Measurements from ENCODE around the gene PIK3AP1.

The PIK3AP1 gene

GRCh38 chr10:96720422-96721206 lies at the start of gene PIK3AP1:
Gene PIK3AP1, minus strand, starts transcription at chr10:96720514. Its CDS starts 120 bp downstream, at chr10:96720394.
- DNase-seq (ENCODE audit: low read depth) = peak; percentile 81
- peak within 1 kb of the TSS; percentile 88 for H3K4me3 ChIP-seq (ENCODE audit: low read depth, low read length)
- no peak for TF ChIP-seq CTCF (IDR thresholded peaks at IDR 0.05; ENCODE audit: insufficient read depth, low read depth, low read length, missing control alignments)

GRCh38 chr10:96768136-96768535 lies 47.8 kb upstream of the PIK3AP1 start:
- no peak for DNase-seq (ENCODE audit: low read depth)
- no peak for TF ChIP-seq CTCF (IDR thresholded peaks at IDR 0.05; ENCODE audit: insufficient read depth, low read depth, low read length, missing control alignments)
- H3K4me3 ChIP-seq (ENCODE audit: low read depth, low read length) = no peak overlapping the region

- no peak overlapping the region for H3K4me3 ChIP-seq (ENCODE audit: low read depth, low read length)
- DNase-seq (ENCODE audit: low read depth) = no peak
- TF ChIP-seq CTCF (IDR thresholded peaks at IDR 0.05; ENCODE audit: insufficient read depth, low read depth, low read length, missing control alignments) = no peak
Observed at GRCh38 chr10:96767611-96768010, 47.3 kb upstream of the PIK3AP1 start.

- no peak overlapping the region for H3K4me3 ChIP-seq (ENCODE audit: low read depth, low read length)
- peak; percentile 93 for TF ChIP-seq CTCF (IDR thresholded peaks at IDR 0.05; ENCODE audit: insufficient read depth, low read depth, low read length, missing control alignments)
- peak; percentile 81 for DNase-seq (ENCODE audit: low read depth)
Observed at GRCh38 chr10:96765406-96766240, 45.3 kb upstream of the PIK3AP1 start.

- DNase-seq (ENCODE audit: low read depth) = peak; percentile 19
- H3K4me3 ChIP-seq (ENCODE audit: low read depth, low read length) = no peak overlapping the region
- TF ChIP-seq CTCF (IDR thresholded peaks at IDR 0.05; ENCODE audit: insufficient read depth, low read depth, low read length, missing control alignments) = no peak
Observed at GRCh38 chr10:96764425-96765060, 44.2 kb upstream of the PIK3AP1 start.

- DNase-seq (ENCODE audit: low read depth) = peak; percentile 86
- no peak overlapping the region for H3K4me3 ChIP-seq (ENCODE audit: low read depth, low read length)
- no peak for TF ChIP-seq CTCF (IDR thresholded peaks at IDR 0.05; ENCODE audit: insufficient read depth, low read depth, low read length, missing control alignments)
Observed at GRCh38 chr10:96758423-96758822, 38.1 kb upstream of the PIK3AP1 start.
